Activated CD8-positive, alpha-beta memory T cell treated with anti-CD3 and anti-CD28 coated beads for 36 hours (primary cell): ENCODE results near the gene RASL10A. TPM values are rescaled to one million over a fixed set of nuclear protein-coding genes. Genes with fewer than 3 reads are reported as not detected.

Experiments
- CTCF ChIA-PET: fragments of 350-600 bp; sonication (Branson Sonifier 250); formaldehyde crosslinking; loops from one replicate; lab custom pipeline; 2021; ENCODE audit warnings: antibody characterized with exemption; lab: Charles Lee
- POLR2A ChIA-PET: fragments of 350-600 bp; sonication (Branson Sonifier 250); formaldehyde crosslinking; loops from one replicate; lab custom pipeline; 2021; ENCODE audit warnings: antibody characterized with exemption; lab: Charles Lee
- total RNA-seq, 2 experiments: library from RNA; stranded (reverse); gene quantifications; one replicate each; pipeline ENCODE4 v1.2.3, GENCODE V29; 2021

Gene RASL10A
- total RNA-seq, 2 experiments from 2014 or later, result 0.78 TPM; not detected in 1

DNA sequence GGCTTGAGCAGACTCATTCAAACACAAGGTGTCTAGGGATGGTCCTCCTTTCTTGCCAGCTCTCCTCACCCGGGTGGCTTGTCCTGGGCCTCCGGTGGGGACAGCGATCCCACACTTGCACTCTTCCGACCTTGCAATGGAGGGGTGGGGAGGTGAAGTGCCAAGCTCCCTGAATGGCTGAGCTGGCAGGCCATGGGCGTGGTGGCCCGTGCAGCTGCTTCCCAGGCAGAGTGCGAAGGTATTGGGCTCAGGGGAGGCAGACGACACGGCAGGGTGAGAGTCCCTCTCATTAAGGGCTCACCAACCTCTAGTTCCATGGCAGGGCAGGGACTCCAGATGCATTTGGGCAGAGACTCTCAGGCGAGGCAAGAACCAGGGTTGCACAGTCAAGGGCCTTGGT lies 11.0 kb upstream of the RASL10A start:
- ChIA-PET POLR2A (no interaction called here), CTCF (no interaction called here)

DNA sequence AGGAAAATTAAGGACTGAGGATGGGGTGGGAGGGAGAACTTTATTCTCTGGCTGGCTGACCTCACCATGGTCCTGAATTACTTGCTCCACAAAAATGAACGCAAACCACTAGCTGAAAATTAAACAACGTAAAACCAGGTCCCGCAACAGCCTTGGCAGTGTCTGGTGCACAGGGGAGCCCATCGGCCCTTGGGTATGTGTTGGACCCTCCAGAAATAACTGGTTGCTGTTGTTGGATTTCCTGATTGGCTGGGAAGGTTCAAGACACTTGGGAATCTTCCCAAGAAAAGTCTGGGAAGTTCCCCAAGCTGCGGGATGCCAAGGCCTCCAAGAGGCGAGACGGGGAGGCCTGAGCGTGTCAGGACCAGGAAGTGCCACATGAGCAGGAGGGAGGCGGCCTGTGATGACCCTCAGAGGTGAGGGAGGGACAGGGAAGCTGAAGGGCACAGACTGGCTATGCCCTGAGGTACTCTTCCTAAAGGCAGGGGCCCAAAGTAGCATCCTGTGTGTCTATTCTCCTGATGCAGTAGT lies 10.4 kb upstream of the RASL10A start:
- POLR2A ChIA-PET, result no interaction called here
- CTCF ChIA-PET, result no interaction called here

DNA sequence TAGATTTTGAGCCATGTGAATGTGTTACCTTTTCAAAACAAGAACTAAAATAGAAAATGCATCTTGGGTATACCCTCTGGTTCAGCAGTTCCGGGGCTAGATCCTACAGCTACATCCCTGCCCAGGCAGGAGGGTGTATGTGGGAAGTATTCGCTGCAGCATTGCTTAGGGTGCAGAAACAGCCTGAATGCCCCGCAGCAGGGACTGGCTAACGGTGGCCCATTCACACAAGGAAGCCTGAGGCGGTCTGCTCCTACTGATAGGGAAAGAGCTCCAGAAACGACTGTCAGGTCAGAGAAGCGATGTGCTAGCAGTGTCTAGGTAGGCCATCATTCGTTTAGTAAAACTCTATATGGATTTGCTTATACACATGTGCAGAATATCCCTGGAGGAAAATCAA lies 9.9 kb upstream of the RASL10A start:
- CTCF ChIA-PET, result no interaction called here

GRCh38 chr22:29323641-29324040 lies 8.1 kb upstream of the RASL10A start:
- CTCF ChIA-PET, result interaction anchor here (1.5 kb wide), 1 partner anchor 11 kb away, joined by 3 read pairs; no protein-coding TSS in a partner anchor
- POLR2A ChIA-PET, result no interaction called here

More for the DNA sequence above, 9.9 kb upstream of the RASL10A start:
- POLR2A ChIA-PET, result no interaction called here

- POLR2A ChIA-PET, result no interaction called here
Measured at GRCh38 chr22:29320546-29320945, 5.0 kb upstream of the RASL10A start.

DNA sequence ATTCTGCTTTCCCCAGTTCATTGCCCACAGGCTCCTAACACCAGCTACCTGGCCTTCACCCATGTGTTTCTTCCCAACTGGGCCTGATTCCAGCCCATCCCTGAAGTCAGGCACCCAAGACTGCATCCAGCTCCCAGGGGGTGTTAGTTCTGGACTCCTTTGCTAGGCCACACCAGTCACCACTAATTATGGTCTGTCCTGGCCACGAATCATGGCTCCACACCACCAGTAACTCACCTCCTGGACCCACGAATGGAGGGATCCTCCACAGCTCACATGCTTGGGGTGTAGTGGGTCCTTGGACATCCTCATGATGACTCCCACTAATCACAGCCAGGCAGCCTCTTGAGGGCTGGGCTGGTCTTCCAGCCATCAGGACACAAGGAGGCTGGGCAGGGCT lies 3.6 kb upstream of the RASL10A start:
- ChIA-PET POLR2A (no interaction called here), CTCF (no interaction called here)

More at GRCh38 chr22:29320546-29320945, 5.0 kb upstream of the RASL10A start:
- CTCF ChIA-PET, result no interaction called here

DNA sequence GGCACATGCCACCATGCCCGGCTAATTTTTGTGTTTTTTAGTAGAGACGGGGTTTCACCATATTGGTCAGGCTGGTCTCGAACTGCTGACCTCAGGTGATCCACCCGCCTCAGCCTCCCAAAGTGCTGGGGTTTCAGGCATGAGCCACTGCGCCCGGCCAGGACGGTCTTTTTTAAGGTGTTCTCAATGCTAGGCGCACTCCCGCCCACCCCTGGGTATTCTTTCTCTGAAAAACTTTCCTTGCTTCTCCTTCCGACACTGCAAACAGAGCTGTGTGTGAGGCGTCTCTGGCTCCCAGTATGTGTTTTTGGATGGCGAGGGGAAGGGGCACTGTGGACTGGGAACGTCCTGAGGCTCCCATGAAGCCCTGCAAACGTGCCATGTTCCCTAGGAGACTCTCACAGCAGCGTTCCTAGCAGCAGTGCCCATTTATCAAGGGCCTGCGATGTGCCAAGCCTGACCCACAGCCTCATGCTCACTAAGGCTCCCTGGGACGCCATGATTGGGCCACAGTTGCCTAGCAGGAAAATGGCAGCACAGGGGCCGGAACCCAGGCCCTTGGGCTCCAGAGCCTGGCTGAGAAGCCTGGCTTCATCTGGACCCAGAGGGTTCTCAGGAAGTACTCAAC lies 2.4 kb upstream of the RASL10A start:
- ChIA-PET CTCF (interaction anchor here (1.1 kb wide), 1 partner anchor 12 kb away, joined by 4 read pairs; the partner anchor contains the start of gene GAS2L1), POLR2A (no interaction called here)

GRCh38 chr22:29316141-29316828 lies 788 bp upstream of the RASL10A start:
- ChIA-PET CTCF (no interaction called here), POLR2A (no interaction called here)

DNA sequence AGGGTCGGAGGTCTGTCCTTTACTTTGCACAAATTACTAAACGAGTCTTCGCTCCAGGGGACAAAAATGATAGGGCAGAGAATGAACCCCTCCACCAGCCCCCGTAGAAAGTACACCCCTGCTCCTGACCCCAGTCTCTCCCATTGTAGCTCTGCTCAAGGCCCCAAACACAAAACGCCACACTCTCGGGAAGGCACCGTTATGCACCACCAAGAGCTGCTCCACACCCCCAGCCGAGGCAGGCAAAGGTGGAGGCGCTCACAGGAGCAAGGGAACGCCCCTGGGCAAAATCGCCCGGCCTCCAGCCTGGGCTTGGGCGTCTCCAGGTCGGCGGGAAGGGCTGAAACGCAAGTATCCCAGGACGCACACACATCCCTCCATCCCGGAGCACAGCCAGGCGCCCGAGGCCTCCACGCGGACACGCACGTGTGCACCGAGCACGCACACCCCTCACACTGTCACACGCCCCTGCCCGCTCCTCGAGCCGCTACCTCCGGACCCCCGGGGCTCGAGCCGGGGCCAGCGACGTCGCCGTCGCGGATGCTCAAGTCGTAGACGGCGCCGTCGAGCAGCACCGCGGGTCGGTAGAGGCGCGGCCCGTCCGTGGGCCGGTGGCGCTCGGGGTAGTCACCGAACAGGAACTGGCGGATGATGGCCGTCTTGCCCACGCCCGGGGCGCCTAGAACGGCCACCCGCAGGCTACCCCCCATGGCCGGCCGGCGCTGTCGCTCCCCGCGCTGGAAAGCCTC lies 786 bp downstream of the RASL10A start:
- ChIA-PET CTCF (interaction anchor here (1.1 kb wide), 1 partner anchor 9 kb away, joined by 3 read pairs; the partner anchor contains the start of gene GAS2L1), POLR2A (interaction anchor here (0.6 kb wide), 1 partner anchor 1053 kb away, joined by 3 read pairs; no protein-coding TSS in a partner anchor)

- POLR2A ChIA-PET, result interaction anchor here (0.6 kb wide), 1 partner anchor 1052 kb away, joined by 3 read pairs; no protein-coding TSS in a partner anchor
- CTCF ChIA-PET, result interaction anchor here (0.6 to 1.5 kb wide), 6 partner anchors 8 to 1900 kb away, joined by 3 to 7 read pairs (median 3); partner anchors contain the start of gene GAS2L1
Measured at GRCh38 chr22:29313576-29314466, 1.7 kb downstream of the RASL10A start.

DNA sequence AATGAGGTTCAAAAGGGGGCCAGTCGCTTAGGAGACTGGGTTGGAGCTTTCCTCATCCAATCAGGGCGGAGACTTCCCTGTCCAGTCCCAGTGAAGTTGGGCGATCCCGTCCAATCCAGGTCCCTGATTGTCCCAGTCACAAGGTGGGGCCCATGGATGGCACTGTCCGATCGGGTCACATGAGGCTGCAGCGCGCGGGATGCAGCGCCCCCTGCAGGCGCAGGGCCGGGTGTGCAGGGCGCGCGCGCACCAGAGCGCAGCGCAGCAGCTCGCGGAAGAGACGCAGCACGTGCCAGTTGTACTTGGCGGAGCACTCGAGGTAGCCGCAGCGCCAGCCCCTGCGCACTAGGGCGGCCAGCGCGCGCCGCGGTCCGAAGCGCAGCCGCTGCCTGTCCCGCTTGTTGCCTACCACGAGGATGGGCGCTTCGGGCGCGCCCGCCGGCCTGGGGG lies 2.3 kb downstream of the RASL10A start:
- CTCF ChIA-PET, result interaction anchor here (0.6 to 1.5 kb wide), 6 partner anchors 9 to 1900 kb away, joined by 3 to 7 read pairs (median 3); no protein-coding TSS in a partner anchor
- POLR2A ChIA-PET, result no interaction called here

- CTCF ChIA-PET, result interaction anchor here (0.8 to 1.5 kb wide), 5 partner anchors 9 to 45 kb away, joined by 3 to 7 read pairs (median 3); no protein-coding TSS in a partner anchor
- POLR2A ChIA-PET, result no interaction called here
Measured at GRCh38 chr22:29312218-29313125, 3.0 kb downstream of the RASL10A start.

DNA sequence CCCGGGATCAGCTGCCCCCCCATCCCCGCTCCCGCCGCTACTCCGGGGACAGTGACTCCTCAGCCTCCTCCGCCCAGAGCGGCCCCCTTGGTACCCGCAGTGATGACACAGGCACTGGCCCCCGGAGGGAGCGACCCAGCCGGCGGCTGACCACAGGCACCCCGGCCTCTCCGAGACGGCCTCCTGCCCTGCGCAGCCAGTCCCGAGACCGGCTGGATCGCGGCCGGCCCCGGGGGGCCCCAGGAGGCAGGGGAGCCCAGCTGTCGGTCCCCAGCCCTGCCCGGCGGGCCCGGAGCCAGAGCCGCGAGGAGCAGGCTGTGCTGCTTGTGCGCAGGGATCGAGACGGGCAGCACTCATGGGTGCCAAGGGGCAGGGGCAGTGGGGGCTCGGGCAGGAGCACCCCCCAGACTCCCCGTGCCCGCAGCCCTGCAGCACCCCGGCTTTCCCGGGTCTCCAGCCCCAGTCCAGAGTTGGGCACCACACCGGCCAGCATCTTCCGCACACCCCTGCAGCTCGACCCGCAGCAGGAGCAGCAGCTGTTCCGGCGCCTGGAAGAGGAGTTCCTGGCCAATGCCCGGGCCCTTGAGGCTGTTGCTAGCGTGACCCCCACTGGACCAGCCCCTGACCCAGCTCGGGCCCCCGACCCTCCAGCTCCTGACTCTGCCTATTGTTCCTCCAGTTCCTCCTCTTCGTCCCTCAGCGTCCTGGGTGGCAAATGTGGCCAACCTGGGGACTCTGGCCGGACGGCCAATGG lies 3.9 kb downstream of the RASL10A start:
- CTCF ChIA-PET, result no interaction called here
- POLR2A ChIA-PET, result no interaction called here

DNA sequence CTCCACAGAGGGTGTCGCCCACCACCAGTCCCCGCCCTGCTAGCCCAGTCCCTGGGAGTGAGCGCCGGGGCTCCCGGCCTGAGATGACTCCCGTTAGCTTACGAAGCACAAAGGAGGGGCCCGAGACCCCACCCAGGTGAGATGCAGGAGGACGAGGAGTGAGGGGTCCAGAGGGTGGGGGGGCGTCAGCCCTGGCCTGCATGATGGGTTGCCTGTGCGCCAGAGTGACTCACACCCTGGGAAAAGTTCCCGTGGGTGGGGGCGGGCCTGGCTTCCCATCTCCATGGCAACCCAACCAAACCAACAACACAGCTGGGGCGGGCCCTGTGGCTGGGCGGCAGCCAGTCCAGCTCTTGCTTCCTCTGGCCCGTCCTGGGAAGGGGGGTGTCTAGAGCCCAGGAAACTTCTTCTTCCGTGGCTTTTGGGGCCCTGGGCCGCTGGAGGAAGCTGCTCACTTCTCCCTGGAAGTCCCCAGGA lies 4.6 kb downstream of the RASL10A start:
- POLR2A ChIA-PET, result no interaction called here
- CTCF ChIA-PET, result no interaction called here

- CTCF ChIA-PET, result no interaction called here
- POLR2A ChIA-PET, result no interaction called here
Measured at GRCh38 chr22:29310065-29310862, 5.2 kb downstream of the RASL10A start.
